HEK293T (cell line): ENCODE data around the gene KAT6B.

Experiments used
- ARNT ChIP-seq: fragments of 450-650 bp; IDR thresholded peaks from 2 replicates; pipeline ENCODE4 v1.6.1; 2017; ENCODE audit warnings: mild to moderate bottlenecking
- BHLHE40 ChIP-seq: fragments of 450-650 bp; IDR thresholded peaks from 2 replicates; pipeline ENCODE4 v1.6.1; 2016; ENCODE audit warnings: mild to moderate bottlenecking, moderate library complexity, borderline replicate concordance
- FOXK2 ChIP-seq: fragments of 450-650 bp; IDR thresholded peaks from 2 replicates; pipeline ENCODE4 v1.6.1; 2016; ENCODE audit warnings: mild to moderate bottlenecking
- FOXM1 ChIP-seq: fragments of 450-650 bp; IDR thresholded peaks from 2 replicates; pipeline ENCODE4 v1.6.1; 2017; ENCODE audit warnings: mild to moderate bottlenecking, borderline replicate concordance
- HDGF ChIP-seq: fragments of 450-650 bp; IDR thresholded peaks from 2 replicates; pipeline ENCODE4 v1.6.1; 2017; ENCODE audit warnings: antibody characterized with exemption, borderline replicate concordance
- NFRKB ChIP-seq: fragments of 450-650 bp; IDR thresholded peaks from 2 replicates; pipeline ENCODE4 v1.6.1; 2016; ENCODE audit warnings: mild to moderate bottlenecking, moderate library complexity

DNA sequence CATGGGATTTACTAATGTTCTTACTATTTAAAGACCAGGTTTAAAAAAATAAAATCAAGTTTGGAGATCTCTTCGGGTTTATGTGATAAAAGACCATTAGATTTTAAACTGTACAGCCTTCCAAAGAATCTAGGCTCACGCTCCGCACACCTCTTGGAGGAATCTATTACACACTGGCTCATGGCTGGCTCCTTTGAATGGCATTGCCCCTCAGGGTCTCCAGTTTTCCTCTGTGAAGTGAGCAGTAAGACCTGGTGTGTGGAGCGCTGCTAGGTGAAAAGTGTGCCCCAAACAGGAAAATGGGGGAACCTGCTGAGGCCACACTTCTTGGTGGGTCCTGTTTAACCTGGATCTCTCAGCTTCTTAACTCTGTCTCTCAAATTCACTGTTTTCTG is 142.3 kb downstream of the KAT6B start:
- TF ChIP-seq FOXK2 (no peak), ARNT (no peak), BHLHE40 (no peak), HDGF (no peak), NFRKB (no peak), FOXM1 (no peak)
